H9 (cell line): ENCODE data around the gene ADAM22. TPM values are rescaled to one million over a fixed set of nuclear protein-coding genes. Genes with fewer than 3 reads are reported as not detected.
A peak's percentile ranks its signal among the peaks of the same experiment; 100 is the strongest.

Experiments
- DNase-seq: peaks from one replicate; pipeline ENCODE4 v3.0.0-alpha.2; 2017
- H2AFZ ChIP-seq: one replicate; pipeline ENCODE4 v1.6.1; 2013; ENCODE audit warnings: mild to moderate bottlenecking, low read length, control low read depth, moderate library complexity
- H2AK5ac ChIP-seq: 2 replicates; pipeline ENCODE4 v1.6.1; 2013; ENCODE audit warnings: low read length, control low read depth, mixed read lengths; ENCODE audit not compliant: insufficient read length
- H2BK120ac ChIP-seq: one replicate; pipeline ENCODE4 v1.6.1; 2013; ENCODE audit warnings: low read depth, mild to moderate bottlenecking, low read length, control low read depth, inconsistent platforms; ENCODE audit not compliant: poor library complexity, severe bottlenecking
- H2BK12ac ChIP-seq: 2 replicates; pipeline ENCODE4 v1.6.1; 2013; ENCODE audit warnings: low read length, control low read depth, mixed read lengths, low read depth; ENCODE audit not compliant: insufficient read length
- H2BK15ac ChIP-seq: 2 replicates; pipeline ENCODE4 v1.6.1; 2013; ENCODE audit warnings: low read depth, low read length, control low read depth
- H2BK20ac ChIP-seq: one replicate; pipeline ENCODE4 v1.6.1; 2013; ENCODE audit warnings: low read depth, mild to moderate bottlenecking, low read length, control low read depth, inconsistent platforms; ENCODE audit not compliant: poor library complexity, severe bottlenecking
- H2BK5ac ChIP-seq: 2 replicates; pipeline ENCODE4 v1.6.1; 2013; ENCODE audit warnings: low read length, control low read depth, mixed read lengths; ENCODE audit not compliant: insufficient read length
- H3K14ac ChIP-seq: 2 replicates; pipeline ENCODE4 v1.6.1; 2013; ENCODE audit warnings: low read length, control low read depth; ENCODE audit not compliant: insufficient read depth
- H3K18ac ChIP-seq: 2 replicates; pipeline ENCODE4 v1.6.1; 2013; ENCODE audit warnings: low read depth, mild to moderate bottlenecking, mixed read lengths, low read length, control low read depth; ENCODE audit not compliant: insufficient read length
- H3K23ac ChIP-seq: 2 replicates; pipeline ENCODE4 v1.6.1; 2013; ENCODE audit warnings: low read length, control low read depth, mixed read lengths, low read depth; ENCODE audit not compliant: insufficient read length
- H3K23me2 ChIP-seq: 2 replicates; pipeline ENCODE4 v1.6.1; 2013; ENCODE audit warnings: low read depth, mild to moderate bottlenecking, mixed read lengths, low read length, control low read depth; ENCODE audit not compliant: insufficient read length, poor library complexity, severe bottlenecking
- H3K27ac ChIP-seq: 2 replicates; pipeline ENCODE4 v1.5.1; 2013; ENCODE audit warnings: low read length, control low read depth, mixed read lengths, low read depth; ENCODE audit not compliant: insufficient read length
- H3K27me3 ChIP-seq: 2 replicates; pipeline ENCODE4 v1.6.1; 2013; ENCODE audit warnings: low read length, control low read depth, inconsistent platforms; ENCODE audit not compliant: insufficient read depth
- H3K4ac ChIP-seq: 2 replicates; pipeline ENCODE4 v1.6.1; 2013; ENCODE audit warnings: low read depth, mild to moderate bottlenecking, control low read depth, inconsistent platforms, low read length, moderate library complexity
- H3K4me1 ChIP-seq: 2 replicates; pipeline ENCODE4 v1.6.1; 2013; ENCODE audit warnings: low read length, control low read depth, inconsistent platforms; ENCODE audit not compliant: insufficient read depth
- H3K4me2 ChIP-seq: 2 replicates; pipeline ENCODE4 v1.6.1; 2013; ENCODE audit warnings: low read length, control low read depth, mixed read lengths; ENCODE audit not compliant: insufficient read length, insufficient read depth
- H3K56ac ChIP-seq: 2 replicates; pipeline ENCODE4 v1.6.1; 2013; ENCODE audit warnings: low read depth, mild to moderate bottlenecking, mixed read lengths, low read length, control low read depth; ENCODE audit not compliant: insufficient read length
- H3K79me1 ChIP-seq: 2 replicates; pipeline ENCODE4 v1.6.1; 2013; ENCODE audit warnings: low read depth, mild to moderate bottlenecking, moderate library complexity, low read length, control low read depth, inconsistent platforms; ENCODE audit not compliant: insufficient read depth, poor library complexity, severe bottlenecking
- H3K79me2 ChIP-seq: 2 replicates; pipeline ENCODE4 v1.6.1; 2013; ENCODE audit warnings: low read length, control low read depth, inconsistent platforms; ENCODE audit not compliant: insufficient read depth
- H3K9ac ChIP-seq: 2 replicates; pipeline ENCODE4 v1.6.1; 2013; ENCODE audit warnings: low read length, control low read depth, mixed read lengths; ENCODE audit not compliant: insufficient read length; ENCODE audit errors: extremely low read depth
- H3K9me3 ChIP-seq: one replicate; pipeline ENCODE4 v1.6.1; 2013; ENCODE audit warnings: low read depth, low read length, inconsistent platforms; ENCODE audit not compliant: control insufficient read depth
- H3T11ph ChIP-seq: one replicate; pipeline ENCODE4 v1.6.1; 2013; ENCODE audit warnings: mild to moderate bottlenecking, low read length, control low read depth, inconsistent platforms
- H4K20me1 ChIP-seq: one replicate; pipeline ENCODE4 v1.6.1; 2013; ENCODE audit not compliant: control insufficient read depth, insufficient read length, insufficient read depth
- H4K5ac ChIP-seq: 2 replicates; pipeline ENCODE4 v1.6.1; 2013; ENCODE audit warnings: low read depth, mild to moderate bottlenecking, mixed read lengths, low read length, control low read depth; ENCODE audit not compliant: insufficient read length
- H4K8ac ChIP-seq: replicated peaks from 2 replicates; pipeline ENCODE4 v1.6.1; 2013; ENCODE audit warnings: low read length, control low read depth, mixed read lengths, low read depth; ENCODE audit not compliant: insufficient read length
- H4K91ac ChIP-seq: 2 replicates; pipeline ENCODE4 v1.6.1; 2013; ENCODE audit warnings: low read depth, mild to moderate bottlenecking, moderate library complexity, mixed read lengths, low read length, control low read depth; ENCODE audit not compliant: insufficient read length
- H3K27ac Mint-ChIP-seq, 3 experiments: 2 replicates in 2 of 3; 3 replicates in 1 of 3; pipeline ENCODE4 v1.8.0; 2020 to 2021; ENCODE audit warnings: mixed read lengths in 3 of 3, mild to moderate bottlenecking in 1 of 3, moderate library complexity in 1 of 3
- H3K27me3 Mint-ChIP-seq: 2 replicates; pipeline ENCODE4 v1.8.0; 2021; ENCODE audit warnings: low read depth, mild to moderate bottlenecking, moderate library complexity, mixed read lengths
- H3K36me3 Mint-ChIP-seq, 3 experiments: 2 replicates in 2 of 3; 3 replicates in 1 of 3; pipeline ENCODE4 v1.8.0; 2020 to 2021; ENCODE audit warnings: low read depth in 3 of 3, mixed read lengths in 3 of 3; ENCODE audit not compliant: insufficient read depth in 1 of 3
- H3K4me1 Mint-ChIP-seq, 2 experiments: 2 replicates each; pipeline ENCODE4 v1.8.0; 2020; ENCODE audit warnings: mixed read lengths in 2 of 2
- H3K4me3 Mint-ChIP-seq, 2 experiments: 2 replicates in 1 of 2; 3 replicates in 1 of 2; pipeline ENCODE4 v1.8.0; 2020 to 2021; ENCODE audit warnings: mild to moderate bottlenecking in 2 of 2, mixed read lengths in 2 of 2, moderate library complexity in 1 of 2
- H3K9me3 Mint-ChIP-seq, 2 experiments: 2 replicates in 1 of 2; 3 replicates in 1 of 2; pipeline ENCODE4 v1.8.0; 2020; ENCODE audit warnings: mild to moderate bottlenecking in 2 of 2, mixed read lengths in 2 of 2, moderate library complexity in 1 of 2
- CTCF ChIP-seq: fragments of 200-600 bp; sonication (generic); conservative IDR thresholded peaks from 3 replicates; pipeline ENCODE4 v1.8.0; 2021; ENCODE audit warnings: antibody characterized with exemption, mild to moderate bottlenecking
- WGBS: extraction: QIAGEN DNeasy Blood & Tissue Kit; methylation state at CpG from one replicate; pipeline ENCODE4 v1.1.7; 2013; ENCODE audit warnings: missing lambda C conversion rate, low lambda C conversion rate, mixed read lengths; ENCODE audit not compliant: insufficient read length; ENCODE audit errors: extremely low coverage; 5-methylcytosine and 5-hydroxymethylcytosine counted together
- total RNA-seq: library from RNA; stranded (reverse); gene quantifications from 2 replicates; pipeline ENCODE4 v1.2.1, GENCODE V29; 2021

Gene ADAM22
- total RNA-seq, 1 experiment from 2014 or later, result 8.7 TPM

- Histone ChIP-seq H3K27ac (no peak overlapping the region), H3K23ac (no peak overlapping the region), H2BK120ac (no peak overlapping the region), H3K4ac (no peak overlapping the region), H4K91ac (no peak overlapping the region), H3K4me1 (peaks cover 6% of the 10 kb centered on the region), H3K27me3 (no peaks in the 10 kb centered on the region), H3K18ac (no peak overlapping the region), H3K9me3 (no peaks in the 10 kb centered on the region), H4K8ac (no peak overlapping the region), H3K14ac (no peak overlapping the region), H3K79me1 (no peaks in the 10 kb centered on the region), H2AK5ac (no peak overlapping the region), H2BK12ac (no peak overlapping the region), H2BK20ac (no peak overlapping the region), H3K79me2 (peaks cover 2% of the 10 kb centered on the region; the same call in 1 of the 2 replicates), H2BK5ac (no peak overlapping the region), H3K56ac (no peak overlapping the region), H2BK15ac (no peak overlapping the region), H3K9ac (no peak overlapping the region), H4K5ac (no peak overlapping the region), H3K23me2 (peaks cover 15% of the 10 kb centered on the region), H2AFZ (no peak overlapping the region), H3T11ph (no peak overlapping the region), H4K20me1 (no peaks in the 10 kb centered on the region), H3K4me2 (peak overlapping the region; percentile 97)
- Mint-ChIP-seq H3K4me1 (peaks cover 44 to 52% of the 10 kb centered on the region in 2 experiments), H3K9me3 (no peaks in the 10 kb centered on the region; a peak in 1 of 5 replicates), H3K27me3 (no peaks in the 10 kb centered on the region; the same call in 1 of the 2 replicates), H3K4me3 (peak overlapping the region; percentile 84 to 96; a peak in 4 of 5 replicates), H3K36me3 (peaks cover 15 to 29% (median 24%) of the 10 kb centered on the region in 3 experiments; a peak in 6 of 7 replicates), H3K27ac (peak overlapping the region in 1 of 3 experiments; percentile 59; a peak in 3 of 7 replicates)
- DNase-seq, result no peak
- WGBS, result no CpG with 5 or more reads among the region's 1 CpG
- TF ChIP-seq CTCF, result no peak
These were observed 283.8 kb downstream of the ADAM22 start for GRCh38 chr7:88217675-88218428.
